Measurements from ENCODE around the gene GDPD4. TPM values are rescaled to one million over a fixed set of nuclear protein-coding genes. Genes with fewer than 3 reads are reported as not detected.

The GDPD4 gene
- total RNA-seq, 1 experiment from 2014 or later: not detected

DNA sequence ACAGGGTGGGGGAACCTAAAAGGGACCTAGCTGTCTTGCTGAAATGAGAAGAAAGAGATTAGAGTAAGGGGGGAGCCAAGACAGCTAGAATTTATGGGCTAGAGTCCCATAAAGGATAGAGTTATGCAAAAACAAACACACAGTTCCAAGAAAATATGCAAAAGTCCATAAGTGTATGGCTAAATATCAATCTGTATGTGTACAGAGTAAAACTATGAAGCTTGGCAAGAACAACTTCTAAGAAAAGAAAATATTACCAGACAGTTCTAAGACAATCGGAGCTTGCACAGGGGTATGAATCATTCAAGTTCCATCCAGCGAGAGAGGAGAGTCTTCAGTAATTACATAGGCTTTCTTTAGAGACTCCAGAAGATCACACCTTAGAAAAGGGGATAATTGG is 41.8 kb downstream of the GDPD4 start:
- intact Hi-C loops (cut with micrococcal nuclease): no loop called here
- DNase-seq (ENCODE audit: unreplicated experiment): no peak
- Mint-ChIP-seq H3K9me3 (ENCODE audit: unreplicated experiment) (no peaks in the 10 kb centered on the region), H3K4me3 (ENCODE audit: unreplicated experiment) (no peak overlapping the region), H3K27me3 (ENCODE audit: insufficient read depth, unreplicated experiment) (no peaks in the 10 kb centered on the region), H3K4me1 (ENCODE audit: insufficient read depth, unreplicated experiment) (peaks cover 7% of the 10 kb centered on the region), H3K36me3 (ENCODE audit: insufficient read depth, unreplicated experiment) (no peaks in the 10 kb centered on the region), H3K27ac (ENCODE audit: low read depth, unreplicated experiment) (no peak overlapping the region)
- POLR2A ChIA-PET: interaction anchor here (0.6 kb wide), 1 partner anchor 55 kb away, joined by 3 read pairs; no protein-coding TSS in a partner anchor
- no TSS peak for BruUV-seq (replicated peaks)
- TF ChIP-seq, protein P1, sequence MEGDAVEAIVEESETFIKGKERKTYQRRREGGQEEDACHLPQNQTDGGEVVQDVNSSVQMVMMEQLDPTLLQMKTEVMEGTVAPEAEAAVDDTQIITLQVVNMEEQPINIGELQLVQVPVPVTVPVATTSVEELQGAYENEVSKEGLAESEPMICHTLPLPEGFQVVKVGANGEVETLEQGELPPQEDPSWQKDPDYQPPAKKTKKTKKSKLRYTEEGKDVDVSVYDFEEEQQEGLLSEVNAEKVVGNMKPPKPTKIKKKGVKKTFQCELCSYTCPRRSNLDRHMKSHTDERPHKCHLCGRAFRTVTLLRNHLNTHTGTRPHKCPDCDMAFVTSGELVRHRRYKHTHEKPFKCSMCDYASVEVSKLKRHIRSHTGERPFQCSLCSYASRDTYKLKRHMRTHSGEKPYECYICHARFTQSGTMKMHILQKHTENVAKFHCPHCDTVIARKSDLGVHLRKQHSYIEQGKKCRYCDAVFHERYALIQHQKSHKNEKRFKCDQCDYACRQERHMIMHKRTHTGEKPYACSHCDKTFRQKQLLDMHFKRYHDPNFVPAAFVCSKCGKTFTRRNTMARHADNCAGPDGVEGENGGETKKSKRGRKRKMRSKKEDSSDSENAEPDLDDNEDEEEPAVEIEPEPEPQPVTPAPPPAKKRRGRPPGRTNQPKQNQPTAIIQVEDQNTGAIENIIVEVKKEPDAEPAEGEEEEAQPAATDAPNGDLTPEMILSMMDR (IDR thresholded peaks at IDR 0.05; ENCODE audit: unreplicated experiment): no peak
- CTCF ChIA-PET: interaction anchor here (0.6 to 1.2 kb wide), 2 partner anchors 9 to 461 kb away, joined by 3 to 6 read pairs; no protein-coding TSS in a partner anchor

DNA sequence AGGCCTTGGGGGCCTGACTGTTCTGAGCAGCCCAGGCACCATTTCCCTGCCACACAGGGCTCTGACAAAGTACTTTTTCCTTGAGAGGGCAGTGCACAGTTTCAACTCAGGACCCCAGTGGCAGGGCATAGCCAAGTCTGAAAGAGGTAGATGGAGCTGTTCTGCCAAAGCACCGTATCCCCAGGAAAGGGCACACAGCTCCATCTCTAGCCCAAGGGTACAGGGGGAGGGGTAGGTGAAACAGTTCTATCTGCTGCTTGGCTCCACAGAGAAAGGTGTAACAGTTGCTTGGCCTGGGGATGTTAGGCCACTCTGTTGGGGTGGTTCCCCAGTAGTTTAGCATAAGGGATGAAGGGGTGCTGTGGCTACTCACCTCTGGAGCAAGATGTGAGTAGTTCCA is 47.8 kb downstream of the GDPD4 start:
- no peak for DNase-seq (ENCODE audit: unreplicated experiment)
- no TSS peak for BruUV-seq (replicated peaks)
- Mint-ChIP-seq H3K9me3 (ENCODE audit: unreplicated experiment) (peaks cover 21% of the 10 kb centered on the region), H3K27ac (ENCODE audit: low read depth, unreplicated experiment) (no peak overlapping the region), H3K36me3 (ENCODE audit: insufficient read depth, unreplicated experiment) (no peaks in the 10 kb centered on the region), H3K27me3 (ENCODE audit: insufficient read depth, unreplicated experiment) (no peaks in the 10 kb centered on the region), H3K4me3 (ENCODE audit: unreplicated experiment) (no peak overlapping the region), H3K4me1 (ENCODE audit: insufficient read depth, unreplicated experiment) (peaks cover 10% of the 10 kb centered on the region)
- ChIA-PET CTCF (interaction anchor here (0.7 kb wide), 1 partner anchor 11 kb away, joined by 3 read pairs; no protein-coding TSS in a partner anchor), POLR2A (no interaction called here)
- TF ChIP-seq, protein P1 (IDR thresholded peaks at IDR 0.05; ENCODE audit: unreplicated experiment): no peak
- intact Hi-C loops (cut with micrococcal nuclease): no loop called here

DNA sequence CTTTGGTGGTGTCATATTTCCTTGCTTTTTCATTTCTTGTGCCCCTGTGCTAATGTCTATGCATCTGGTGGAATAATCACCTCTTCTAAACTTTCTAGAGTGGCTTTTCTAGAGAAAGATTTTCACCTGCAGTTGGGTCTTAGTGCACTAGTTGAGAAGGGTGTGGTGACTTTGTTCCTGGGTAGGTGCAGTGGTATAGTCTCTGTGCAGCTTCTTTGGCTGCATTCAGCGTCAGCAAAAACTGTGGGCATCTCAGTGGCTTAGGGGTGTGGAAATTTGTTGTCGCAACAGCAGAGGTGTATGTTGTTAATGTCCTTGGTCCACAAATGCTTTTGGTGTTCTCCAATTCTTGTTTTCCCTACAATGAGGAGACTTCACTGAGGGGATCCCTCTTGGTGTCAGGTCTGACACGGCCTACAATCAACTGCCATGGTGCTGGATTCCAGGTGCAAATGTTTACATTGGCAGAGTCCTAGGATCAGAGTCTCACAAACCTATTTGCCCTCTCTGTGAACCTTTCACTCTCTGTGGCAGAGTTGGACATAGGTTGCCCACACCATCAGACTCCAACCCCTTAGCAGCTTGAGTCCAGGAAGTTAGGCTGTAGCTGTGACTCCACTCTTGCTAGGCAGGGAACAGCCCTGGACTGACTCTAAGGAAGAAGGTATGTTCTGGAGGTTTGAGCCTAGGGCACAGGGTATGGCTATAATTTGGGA is 48.8 kb downstream of the GDPD4 start:
- no peak overlapping the region for H3K4me3 Mint-ChIP-seq (ENCODE audit: unreplicated experiment)
- intact Hi-C loops (cut with micrococcal nuclease): no loop called here
- ChIA-PET POLR2A (no interaction called here), CTCF (no interaction called here)
- DNase-seq (ENCODE audit: unreplicated experiment): no peak
- no peaks in the 10 kb centered on the region for H3K27me3 Mint-ChIP-seq (ENCODE audit: insufficient read depth, unreplicated experiment)
- BruUV-seq (replicated peaks): no TSS peak
- no peak overlapping the region for H3K27ac Mint-ChIP-seq (ENCODE audit: low read depth, unreplicated experiment)
- H3K9me3 Mint-ChIP-seq (ENCODE audit: unreplicated experiment): peaks cover 21% of the 10 kb centered on the region
- TF ChIP-seq, protein P1 (IDR thresholded peaks at IDR 0.05; ENCODE audit: unreplicated experiment): no peak
- peaks cover 10% of the 10 kb centered on the region for H3K4me1 Mint-ChIP-seq (ENCODE audit: insufficient read depth, unreplicated experiment)
- no peaks in the 10 kb centered on the region for H3K36me3 Mint-ChIP-seq (ENCODE audit: insufficient read depth, unreplicated experiment)

DNA sequence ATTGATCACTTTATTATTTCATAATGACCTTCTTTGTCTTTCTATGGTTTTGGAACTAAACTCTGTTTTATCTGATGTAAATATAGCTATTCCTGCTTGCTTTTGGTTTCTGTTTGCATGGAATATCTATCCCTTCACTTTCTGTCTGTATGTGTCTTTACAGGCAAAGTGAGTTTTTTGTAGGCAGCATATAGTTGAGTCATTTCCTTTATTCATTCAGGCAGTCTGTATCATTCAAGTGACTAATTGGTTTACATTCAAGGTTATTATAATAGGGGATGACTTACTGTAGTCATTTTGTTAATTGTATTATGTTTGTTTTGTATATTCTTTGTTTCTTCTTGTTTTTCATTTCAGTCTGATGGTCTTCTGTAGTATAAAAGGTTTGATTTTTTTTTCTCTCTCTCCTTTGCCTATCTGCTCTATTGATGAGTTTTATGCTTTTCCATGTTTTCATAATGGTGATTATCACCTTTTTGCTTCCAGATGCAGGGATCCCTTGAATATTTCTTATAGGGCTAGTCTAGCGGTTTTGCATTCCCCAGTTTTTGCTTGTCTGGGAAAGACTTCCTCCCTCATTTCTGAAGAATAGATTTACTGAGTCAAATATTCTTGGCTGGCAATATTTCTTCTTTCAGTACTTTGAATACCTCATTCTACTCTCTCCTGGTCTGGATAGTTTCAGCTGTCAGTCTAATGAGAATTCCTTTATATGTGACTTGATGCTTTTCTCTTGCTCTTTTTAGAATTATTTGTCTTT is 50.4 kb downstream of the GDPD4 start:
- Mint-ChIP-seq H3K9me3 (ENCODE audit: unreplicated experiment) (peaks cover 21% of the 10 kb centered on the region), H3K27ac (ENCODE audit: low read depth, unreplicated experiment) (no peak overlapping the region), H3K4me3 (ENCODE audit: unreplicated experiment) (no peak overlapping the region), H3K36me3 (ENCODE audit: insufficient read depth, unreplicated experiment) (no peaks in the 10 kb centered on the region), H3K4me1 (ENCODE audit: insufficient read depth, unreplicated experiment) (peaks cover 10% of the 10 kb centered on the region), H3K27me3 (ENCODE audit: insufficient read depth, unreplicated experiment) (no peaks in the 10 kb centered on the region)
- intact Hi-C loops (cut with micrococcal nuclease): no loop called here
- ChIA-PET CTCF (interaction anchor here (1.1 to 1.3 kb wide), 2 partner anchors 9 to 62 kb away, joined by 3 read pairs; no protein-coding TSS in a partner anchor), POLR2A (no interaction called here)
- BruUV-seq (replicated peaks): no TSS peak
- peak; percentile 55 for DNase-seq (ENCODE audit: unreplicated experiment)
- TF ChIP-seq, protein P1 (IDR thresholded peaks at IDR 0.05; ENCODE audit: unreplicated experiment): no peak
